OCI-LY7 (cell line): ENCODE results near the gene ABHD16B.

ENCODE experiments used
- EZH2phosphoT487 ChIP-seq: fragments of 200-600 bp; sonication (generic); IDR thresholded peaks from 2 replicates; pipeline ENCODE4 v1.6.1; 2018; ENCODE audit warnings: low read depth, borderline replicate concordance, mild to moderate bottlenecking, mixed run types, antibody characterized with exemption, low read length, moderate library complexity, mixed read lengths
- TF ChIP-seq, protein P1 (sequence below): fragments of 200-600 bp; sonication (generic); conservative IDR thresholded peaks from 2 replicates; pipeline ENCODE4 v1.5.1; 2014; ENCODE audit warnings: mild to moderate bottlenecking, antibody characterized with exemption, low read length, moderate library complexity, mixed read lengths

DNA sequence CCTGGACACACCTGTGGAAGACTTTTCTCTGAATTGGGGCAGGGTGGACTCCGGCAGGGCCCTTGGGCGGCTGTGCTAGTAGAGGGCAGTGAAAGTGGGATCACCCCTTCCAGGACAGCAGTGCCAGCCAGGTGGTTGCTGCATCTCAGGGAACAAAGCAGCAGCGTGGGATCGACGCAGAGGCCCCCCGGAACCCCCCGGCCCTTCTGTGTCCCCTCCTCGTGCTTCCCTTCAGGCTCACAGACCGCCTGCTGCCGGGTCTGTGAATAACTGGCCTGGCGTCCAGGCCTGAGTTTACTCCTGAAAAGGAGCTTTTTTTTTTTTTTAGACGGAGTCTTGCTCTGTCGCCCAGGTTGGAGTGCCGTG lies 24.7 kb downstream of the ABHD16B start:
- TF ChIP-seq, protein P1, sequence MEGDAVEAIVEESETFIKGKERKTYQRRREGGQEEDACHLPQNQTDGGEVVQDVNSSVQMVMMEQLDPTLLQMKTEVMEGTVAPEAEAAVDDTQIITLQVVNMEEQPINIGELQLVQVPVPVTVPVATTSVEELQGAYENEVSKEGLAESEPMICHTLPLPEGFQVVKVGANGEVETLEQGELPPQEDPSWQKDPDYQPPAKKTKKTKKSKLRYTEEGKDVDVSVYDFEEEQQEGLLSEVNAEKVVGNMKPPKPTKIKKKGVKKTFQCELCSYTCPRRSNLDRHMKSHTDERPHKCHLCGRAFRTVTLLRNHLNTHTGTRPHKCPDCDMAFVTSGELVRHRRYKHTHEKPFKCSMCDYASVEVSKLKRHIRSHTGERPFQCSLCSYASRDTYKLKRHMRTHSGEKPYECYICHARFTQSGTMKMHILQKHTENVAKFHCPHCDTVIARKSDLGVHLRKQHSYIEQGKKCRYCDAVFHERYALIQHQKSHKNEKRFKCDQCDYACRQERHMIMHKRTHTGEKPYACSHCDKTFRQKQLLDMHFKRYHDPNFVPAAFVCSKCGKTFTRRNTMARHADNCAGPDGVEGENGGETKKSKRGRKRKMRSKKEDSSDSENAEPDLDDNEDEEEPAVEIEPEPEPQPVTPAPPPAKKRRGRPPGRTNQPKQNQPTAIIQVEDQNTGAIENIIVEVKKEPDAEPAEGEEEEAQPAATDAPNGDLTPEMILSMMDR = no peak
- no peak for TF ChIP-seq EZH2phosphoT487
